HG03103 (cell line): ENCODE data around the gene MED13L.
A peak's percentile ranks its signal among the peaks of the same experiment; 100 is the strongest.

Experiments
- ATAC-seq: cut with Tn5 transposase; IDR thresholded peaks from one replicate; pipeline ENCODE4 v1.9.1; 2021; ENCODE audit warnings: low read depth; ENCODE audit not compliant: unreplicated experiment

MED13L gene

DNA sequence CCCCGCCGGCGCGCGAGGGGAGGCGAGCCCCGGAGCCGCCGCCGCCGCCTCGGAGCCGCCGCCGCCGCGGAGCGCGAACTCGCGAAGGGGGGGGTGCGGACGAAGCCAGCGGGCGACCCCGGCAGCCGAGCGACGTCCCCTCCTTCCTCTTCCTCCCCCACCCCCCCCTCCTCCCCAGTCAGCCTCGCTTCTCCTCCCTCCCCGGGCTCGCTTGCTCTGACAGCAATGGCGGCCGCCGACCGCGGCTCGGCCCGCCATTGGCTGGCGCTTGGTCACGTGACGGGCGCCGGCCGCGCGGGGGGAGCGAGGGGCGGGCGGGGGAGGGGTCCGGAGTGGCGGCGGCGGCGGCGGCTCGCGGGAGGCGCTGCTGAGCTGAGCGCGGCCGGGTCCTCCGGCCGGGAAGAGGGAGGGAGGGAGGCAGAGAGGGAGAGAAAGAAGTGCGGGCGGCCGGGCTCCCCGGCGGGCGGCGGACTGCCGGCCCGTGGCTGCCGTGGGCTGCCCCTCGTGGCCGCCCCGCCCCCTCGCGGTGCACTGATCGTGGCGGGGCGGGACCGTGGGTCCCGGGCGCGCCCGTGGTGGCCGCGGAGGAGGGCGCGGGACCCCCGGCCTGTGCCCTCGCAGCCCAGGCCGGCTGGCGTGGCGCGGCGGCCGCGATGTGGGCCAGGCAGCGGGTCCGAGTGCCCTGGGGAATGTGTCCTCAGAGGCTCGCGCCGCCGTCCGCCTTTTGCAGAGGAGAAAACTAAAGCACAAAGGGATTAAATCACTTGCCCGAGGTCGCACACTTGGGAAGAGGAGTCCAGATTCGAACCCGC lies at the start of gene MED13L:
TSS of gene MED13L (minus strand) at position 227 of the 812 bp plus-strand sequence. CDS start 562 bp downstream, outside the sequence.
- peak; percentile 72 for ATAC-seq

DNA sequence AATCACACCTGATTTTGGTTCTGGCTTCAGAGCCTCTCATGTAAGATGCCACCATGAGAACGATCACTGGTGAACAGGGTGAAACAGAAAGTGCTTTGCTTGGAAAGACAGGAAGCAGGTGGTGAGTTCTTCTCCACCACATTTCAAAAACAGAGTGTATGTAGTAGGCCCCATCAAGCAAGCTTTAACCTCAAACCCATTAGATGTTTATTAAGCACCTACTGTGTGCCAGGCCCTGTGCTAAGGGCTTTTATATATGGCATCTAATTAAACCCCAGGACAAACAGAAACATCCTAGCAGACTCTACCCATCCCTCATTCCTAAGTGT lies 47.8 kb upstream of the MED13L start:
- ATAC-seq: peak; percentile 72

DNA sequence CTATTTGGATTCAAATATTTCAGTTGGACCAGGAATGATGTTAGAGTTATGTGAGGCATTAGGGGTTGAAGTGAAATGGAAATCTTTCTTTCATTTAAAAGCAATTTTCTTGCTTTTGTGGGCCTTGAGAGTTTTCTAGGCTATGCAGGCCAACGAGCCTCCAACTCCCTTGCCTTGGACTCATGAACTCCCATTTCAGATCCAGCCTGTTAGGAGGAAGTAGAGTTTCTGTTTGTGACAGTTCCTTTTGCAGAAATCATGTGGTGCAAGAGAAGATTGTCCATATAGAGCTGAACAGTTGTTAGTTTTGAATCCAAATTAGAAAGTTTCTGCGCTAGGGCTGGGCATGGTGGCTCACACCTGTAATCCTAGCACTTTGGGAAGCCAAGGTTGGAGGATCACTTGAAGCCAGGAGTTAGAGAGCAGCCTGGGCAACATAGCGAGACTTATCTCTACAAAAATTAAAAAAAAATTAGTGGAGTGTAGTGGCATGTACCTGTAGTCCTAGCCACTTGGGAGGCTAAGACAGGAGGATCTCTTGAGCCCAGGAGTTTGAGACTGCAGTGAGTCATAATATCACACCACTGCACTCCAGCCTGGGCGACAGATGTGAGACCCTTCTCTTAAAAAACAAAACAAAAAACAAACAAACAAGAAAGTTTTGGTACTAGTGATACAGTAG lies 47.3 kb upstream of the MED13L start:
- ATAC-seq: peak; percentile 22

DNA sequence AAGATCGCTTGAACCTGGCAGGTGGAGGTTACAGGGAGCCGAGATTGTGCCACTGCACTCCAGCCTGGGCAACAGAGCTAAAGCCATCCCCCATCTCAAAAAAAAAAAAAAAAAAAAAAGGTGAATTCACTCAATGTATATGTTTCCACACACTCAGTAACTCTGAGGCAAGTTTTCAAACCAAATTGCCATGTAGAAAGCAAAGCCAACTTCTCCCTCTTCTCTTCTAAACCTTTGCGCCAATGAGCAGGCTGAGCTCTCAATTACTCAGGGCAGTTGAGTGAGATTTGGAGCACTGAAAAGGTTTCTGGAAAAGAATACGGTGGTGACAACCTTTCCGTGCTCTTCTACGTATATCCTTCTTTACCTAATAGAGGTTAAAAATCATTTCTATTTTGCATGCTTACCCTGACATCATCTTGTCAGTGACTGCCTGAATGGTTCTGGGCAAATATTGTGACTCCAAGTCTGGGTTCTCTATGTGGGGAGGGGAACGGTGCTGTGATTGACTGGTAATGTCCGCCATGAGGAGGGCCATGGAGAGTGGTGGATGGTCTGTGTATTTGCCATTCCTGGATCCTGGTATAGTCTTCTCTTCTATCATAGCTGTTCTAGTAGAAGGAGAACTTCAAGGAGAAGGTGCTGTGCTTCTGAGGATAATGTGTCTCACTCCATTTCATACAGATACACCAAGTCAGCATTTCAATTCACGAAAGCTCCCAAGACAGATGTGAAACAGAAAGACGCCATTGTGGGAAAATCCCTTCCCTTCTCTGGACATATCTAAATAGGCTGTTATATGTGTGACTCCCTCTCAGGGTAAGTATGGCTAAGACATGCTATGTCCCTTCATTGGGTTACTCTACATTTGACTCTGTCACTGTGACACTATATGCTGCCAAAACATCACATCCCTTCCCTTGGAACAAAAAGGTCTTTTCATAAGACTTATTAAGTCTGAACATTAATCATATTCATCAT lies 46.2 kb upstream of the MED13L start:
- ATAC-seq: no peak

DNA sequence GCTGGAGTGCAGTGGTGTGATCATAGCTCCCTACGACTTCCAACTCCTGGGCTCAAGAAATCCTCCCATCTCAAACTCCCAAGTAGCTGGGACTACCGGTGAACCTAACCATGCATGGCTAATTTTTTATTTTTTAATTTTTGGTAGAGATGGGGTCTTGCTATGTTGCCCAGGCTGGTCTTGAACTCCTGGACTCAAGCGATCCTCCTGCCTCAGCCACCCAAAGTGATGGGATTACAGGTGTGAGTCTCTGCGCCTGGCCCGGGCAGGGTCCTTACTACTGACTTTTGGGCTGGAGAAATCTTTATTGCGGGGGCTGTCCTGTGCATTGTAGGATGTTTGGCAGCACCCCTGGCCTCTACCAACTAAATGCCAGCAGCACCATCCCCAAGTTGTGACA lies 44.4 kb upstream of the MED13L start:
- ATAC-seq: no peak

DNA sequence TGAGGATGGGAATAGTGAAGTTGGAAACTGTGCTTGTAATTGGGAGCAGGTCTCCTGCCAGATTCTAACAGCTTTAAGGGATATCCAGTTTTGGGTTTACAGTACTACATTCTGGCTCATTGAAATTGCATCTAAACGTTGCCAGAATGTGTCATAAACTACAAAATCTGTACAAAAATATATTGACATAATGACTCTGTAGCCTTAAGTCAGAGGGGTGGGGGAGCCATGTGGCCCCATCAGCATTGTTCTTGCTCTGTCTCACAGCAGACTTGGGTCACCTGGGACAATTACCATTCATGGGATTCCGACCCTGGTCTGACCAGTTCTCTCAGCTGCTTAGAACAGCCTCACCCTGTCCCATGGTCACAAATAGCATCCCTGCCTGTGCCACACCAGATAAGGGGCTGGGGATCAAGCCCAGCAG lies 43.3 kb upstream of the MED13L start:
- no peak for ATAC-seq

DNA sequence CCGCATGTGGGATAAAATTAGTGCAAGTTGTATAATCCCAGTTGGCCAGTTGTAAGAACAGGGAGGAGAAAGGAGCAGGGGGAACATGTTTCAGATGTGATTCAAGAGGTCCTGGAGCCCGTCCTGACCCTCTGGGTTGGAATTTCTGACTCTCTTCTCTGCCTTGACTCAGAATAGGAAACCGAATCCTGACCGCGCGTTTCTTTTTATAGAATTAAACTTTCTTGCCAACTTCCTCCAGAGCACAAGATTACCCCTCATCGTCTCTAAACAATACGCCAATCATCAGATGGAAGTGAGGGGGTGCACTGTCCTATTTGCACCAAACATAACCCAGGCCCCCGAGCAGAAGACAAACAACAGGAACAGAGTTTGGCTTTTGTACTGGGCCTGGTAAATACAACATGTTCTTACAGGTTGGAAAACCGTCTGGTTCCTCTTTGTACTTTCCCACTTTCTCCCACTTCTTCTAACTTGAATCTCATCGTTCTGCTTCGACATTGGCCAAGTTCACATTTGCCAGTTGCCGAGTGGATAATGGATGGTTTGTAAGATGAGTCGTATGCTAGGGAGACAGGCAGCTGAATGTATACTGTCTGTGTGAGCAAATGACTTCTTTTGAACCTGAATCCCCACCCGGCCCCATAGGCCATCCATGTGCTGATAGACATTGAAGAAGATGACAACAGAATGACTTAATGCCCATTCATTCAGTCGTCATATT lies 42.6 kb upstream of the MED13L start:
- no peak for ATAC-seq

DNA sequence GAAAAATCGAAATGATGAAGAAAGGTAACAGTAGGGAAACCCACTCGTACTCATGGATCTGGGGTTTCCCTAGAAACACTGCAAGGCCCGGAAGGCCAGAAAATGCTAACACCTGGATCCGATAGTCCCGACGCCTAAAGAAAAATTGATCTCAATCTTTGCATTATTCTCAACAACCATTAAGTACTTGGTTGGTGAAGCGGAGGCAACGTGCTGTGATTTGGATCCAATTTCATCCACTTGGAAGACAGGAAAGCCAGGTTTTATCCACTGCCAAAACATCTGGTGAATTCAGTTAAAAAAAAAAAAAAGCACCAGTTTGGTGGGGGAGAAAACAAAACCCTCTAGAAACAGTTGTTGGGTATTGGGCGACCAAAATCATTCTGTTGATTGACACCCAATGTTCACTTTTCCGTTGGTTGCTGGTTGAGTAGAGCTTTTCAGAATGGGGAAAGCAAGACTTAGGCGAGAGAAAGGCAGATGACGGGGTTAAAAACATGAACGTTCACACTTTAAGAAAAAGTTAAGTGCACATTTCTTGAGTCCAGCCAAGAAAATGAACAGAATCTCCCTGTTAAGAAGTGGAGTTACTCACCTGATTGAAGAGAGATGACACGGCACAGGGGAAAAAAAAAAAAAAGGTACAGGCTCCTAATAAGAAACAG lies 41.9 kb upstream of the MED13L start:
- ATAC-seq: no peak

DNA sequence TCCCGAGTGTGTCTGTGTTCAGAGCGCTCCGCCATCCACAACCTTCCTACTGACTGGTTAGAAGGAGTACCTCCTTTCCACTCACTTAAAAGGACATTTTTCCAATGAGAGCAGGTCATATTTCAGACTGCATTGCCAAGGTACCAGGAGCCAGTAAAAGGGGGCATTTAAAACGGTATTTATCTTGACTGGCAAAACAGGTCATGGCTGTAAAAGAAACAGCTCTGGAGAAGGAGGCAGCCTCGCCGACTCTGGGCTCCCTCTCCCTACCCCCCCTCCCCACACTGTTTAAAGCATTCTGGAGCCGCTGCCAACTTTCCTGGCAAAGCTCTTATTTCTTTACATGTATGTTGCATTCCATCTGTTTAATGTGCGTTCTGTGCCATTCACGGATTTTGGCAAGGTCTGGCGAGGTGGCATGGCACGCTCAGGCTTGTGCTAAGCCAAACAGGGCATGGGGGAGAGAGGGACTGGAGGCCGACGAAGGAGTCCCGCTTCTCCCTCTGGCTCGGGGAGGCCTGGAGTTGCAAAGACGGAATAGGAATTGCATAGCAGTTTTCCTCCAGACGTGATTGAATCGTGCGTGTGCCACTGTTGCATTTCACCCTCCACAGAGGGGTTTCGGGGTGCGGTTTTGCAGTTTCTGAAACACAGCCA lies 41.2 kb upstream of the MED13L start:
- no peak for ATAC-seq

DNA sequence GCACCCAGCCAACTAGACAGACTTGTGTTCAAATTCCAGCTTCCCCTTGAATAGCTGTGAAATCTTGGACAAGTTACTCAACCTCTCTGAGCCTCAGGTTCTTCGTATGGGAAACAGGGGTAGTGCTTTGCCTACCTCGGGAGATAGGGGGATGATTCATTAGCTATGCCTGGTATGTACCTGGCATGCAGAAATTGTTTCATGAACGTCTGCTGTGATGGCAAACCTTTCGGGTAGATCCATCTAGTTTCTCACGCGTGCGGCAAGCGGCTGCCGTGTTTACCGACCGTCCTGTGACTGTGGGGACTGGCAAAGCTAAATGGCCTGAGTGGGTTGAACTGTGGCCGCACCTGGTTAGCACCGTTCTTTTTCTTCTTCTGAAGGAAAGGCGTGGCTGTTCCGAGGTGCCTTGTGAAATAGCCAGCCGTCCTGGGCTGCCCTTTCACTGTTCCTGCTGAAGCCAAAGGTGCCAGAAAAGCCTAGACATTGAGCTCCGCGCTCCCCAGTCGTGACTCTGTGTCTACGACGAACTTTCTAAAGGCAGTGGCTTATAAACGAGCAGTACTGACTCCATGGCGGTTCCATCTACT lies 40.6 kb upstream of the MED13L start:
- ATAC-seq: no peak

DNA sequence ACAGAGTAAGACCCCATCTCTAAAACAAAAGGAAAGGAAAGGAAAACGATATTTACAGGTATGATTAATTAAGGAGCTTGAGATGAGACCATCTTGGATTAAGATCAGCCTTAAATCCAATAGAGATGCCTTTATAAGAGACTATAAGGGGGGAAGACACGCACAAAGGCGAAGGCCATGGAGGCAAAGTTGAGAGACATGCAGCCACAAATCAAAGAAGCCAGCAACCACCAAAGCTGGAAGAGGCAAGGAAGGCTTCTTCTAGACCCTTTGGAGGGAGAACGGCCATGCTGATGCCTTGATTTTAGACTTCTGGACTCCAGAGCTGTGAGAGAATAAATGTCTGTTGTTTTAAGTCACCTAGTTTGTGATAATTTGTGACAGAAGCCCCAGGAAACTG lies 39.6 kb upstream of the MED13L start:
- no peak for ATAC-seq

DNA sequence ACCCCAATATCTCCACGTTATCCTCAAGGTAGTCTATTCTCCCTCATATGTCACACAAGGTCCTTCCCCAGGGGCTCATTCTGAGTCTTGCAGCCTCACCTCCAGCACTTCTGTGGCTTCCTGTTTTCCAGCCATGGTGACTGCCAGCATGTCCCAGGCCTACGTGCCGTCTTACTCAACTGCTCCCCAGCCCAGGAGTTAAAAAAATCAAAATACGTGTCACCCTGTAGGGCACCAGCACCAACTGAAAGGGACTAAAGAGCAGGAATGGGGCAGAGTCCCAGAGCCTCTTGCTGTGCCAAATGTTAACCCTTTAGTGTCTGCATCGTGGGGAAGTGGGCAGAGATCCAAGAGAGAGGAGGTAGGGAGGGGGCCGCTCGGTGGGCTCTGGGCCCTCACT lies 37.0 kb upstream of the MED13L start:
- ATAC-seq: no peak

DNA sequence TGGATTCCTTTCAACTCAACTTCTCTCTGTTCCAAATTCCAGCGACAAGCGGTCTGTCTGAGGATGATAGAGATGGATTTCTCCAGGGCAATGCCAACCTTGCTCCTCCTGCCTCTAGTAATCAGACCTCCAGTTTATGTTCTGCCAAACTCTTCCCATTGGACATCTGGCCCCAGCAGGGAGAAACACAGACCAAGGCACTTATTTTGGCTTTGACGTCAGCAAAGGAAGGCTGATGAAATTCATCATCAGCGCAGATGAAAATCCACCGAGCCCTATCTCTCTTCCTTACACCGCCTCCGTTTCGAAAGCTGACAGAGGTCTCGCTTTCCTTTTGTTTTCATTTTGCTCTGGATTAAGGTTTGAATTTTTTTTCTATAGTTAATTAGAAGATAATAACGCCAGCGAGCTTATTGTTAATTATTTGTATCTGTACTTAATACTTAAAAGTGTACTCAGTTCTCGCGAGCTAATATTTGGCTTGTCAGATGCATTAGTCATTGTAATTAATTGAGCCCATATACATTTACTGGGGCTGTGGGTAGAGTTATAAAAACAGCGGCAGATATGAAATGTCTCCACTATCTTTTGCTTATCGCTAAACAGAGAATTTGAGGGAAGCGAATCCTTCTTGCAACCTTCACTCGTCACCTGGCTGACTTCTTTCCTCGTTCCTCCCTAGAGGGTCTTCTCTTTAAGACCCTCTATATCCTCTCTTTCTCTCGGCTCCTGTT lies 35.9 kb upstream of the MED13L start:
- no peak for ATAC-seq

DNA sequence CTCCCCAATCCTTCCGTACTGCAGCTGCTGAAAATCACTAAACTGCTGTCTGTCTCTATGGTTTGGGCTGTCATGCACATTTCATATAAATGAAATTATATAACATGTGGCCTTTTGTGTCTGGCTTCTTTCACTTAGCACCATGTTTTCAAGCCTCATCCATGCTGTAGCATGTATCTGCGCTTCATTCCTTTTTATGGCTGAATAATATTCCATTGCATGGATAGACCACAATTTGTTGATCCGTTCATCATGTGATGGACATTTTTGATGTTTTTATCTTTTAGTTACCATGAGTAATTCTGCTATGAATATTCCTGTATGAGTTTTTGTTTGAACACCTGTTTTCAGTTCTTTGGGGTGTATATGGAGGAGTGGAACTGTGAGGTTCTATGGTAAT lies 32.6 kb upstream of the MED13L start:
- ATAC-seq: no peak

DNA sequence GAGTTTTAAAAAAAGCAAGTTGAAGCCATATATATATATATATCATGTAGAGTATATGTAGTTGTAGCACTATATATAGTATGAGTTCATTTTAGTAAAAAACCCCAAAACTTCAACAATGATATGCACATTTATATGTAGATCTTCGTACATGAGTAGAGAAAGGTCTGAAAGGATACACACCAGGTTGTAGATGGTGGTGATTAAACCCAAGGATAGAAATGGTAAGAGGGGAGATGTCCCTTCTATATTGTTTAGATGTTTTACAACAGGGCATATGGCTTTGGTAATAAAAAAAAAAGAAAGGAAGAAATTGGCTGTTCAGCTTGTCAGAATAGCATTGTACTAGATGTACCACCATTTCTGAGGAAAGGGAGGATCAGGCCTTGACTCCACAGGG lies 31.9 kb upstream of the MED13L start:
- ATAC-seq: no peak

DNA sequence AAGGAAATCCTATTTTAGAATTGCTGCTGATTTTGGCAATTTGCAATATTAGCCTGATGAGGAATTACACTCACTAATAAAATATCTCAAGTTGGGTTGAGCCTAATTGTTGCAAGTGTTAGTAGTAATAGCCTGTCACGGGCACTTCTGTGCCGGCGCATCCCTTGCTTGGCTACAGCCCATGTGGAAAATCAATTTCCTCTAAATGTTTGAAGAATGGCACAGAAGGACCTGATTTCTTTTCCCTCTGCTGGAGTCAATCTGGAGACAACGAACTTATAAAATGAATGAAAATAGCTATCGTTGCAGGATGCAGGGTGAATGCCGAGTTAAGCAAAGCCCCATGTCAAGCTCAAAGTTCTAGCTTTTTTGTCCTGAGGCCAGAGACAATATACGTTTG lies 31.2 kb upstream of the MED13L start:
- no peak for ATAC-seq

DNA sequence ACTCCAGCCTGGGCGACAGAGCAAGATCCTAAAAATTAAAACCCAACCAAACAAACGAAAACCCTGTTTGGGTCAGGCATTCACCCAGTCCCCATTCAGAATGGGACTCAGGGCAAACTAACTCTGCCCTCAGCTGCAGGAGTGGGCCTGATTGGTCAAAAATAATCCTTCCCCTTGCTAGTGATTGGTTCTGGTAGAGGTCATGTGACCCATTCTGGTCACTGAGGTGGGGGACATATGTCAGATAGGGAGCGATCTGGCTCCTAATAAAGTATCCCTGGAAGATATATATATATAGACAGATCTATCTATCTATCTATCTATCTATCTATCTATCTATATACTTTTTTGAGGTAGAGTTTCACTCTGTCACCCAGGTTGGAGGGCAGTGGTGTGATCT lies 29.5 kb upstream of the MED13L start:
- ATAC-seq: no peak

DNA sequence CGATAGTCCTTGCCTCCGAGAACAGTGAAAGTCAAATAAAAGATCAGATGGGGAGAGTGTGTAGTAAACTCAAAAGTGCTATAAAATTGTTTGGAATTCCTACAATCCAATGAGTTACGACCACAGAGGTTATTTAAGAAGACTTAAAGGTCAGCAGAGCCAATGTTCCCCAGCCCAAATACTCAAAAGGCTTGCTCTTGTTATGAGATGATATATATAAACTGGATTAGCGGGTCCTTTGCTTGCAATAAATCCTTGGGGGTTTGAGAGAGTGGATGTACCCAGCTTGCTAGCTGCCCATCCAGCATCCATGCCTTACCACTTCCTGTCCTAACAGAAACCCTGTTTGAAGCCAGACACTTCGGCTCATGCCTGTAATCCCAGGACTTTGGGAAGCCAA lies 29.0 kb upstream of the MED13L start:
- no peak for ATAC-seq
